ENCODE results near the gene NLRP5.

GRCh38 chr19:56101746-56102535 lies 115.4 kb downstream of the NLRP5 start:
- TF ChIP-seq, protein P1, sequence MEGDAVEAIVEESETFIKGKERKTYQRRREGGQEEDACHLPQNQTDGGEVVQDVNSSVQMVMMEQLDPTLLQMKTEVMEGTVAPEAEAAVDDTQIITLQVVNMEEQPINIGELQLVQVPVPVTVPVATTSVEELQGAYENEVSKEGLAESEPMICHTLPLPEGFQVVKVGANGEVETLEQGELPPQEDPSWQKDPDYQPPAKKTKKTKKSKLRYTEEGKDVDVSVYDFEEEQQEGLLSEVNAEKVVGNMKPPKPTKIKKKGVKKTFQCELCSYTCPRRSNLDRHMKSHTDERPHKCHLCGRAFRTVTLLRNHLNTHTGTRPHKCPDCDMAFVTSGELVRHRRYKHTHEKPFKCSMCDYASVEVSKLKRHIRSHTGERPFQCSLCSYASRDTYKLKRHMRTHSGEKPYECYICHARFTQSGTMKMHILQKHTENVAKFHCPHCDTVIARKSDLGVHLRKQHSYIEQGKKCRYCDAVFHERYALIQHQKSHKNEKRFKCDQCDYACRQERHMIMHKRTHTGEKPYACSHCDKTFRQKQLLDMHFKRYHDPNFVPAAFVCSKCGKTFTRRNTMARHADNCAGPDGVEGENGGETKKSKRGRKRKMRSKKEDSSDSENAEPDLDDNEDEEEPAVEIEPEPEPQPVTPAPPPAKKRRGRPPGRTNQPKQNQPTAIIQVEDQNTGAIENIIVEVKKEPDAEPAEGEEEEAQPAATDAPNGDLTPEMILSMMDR (IDR thresholded peaks at IDR 0.05), result no peak
- no peak for TF ChIP-seq POLR2A (IDR thresholded peaks at IDR 0.05; ENCODE audit: low read depth)

All from esophagus muscularis mucosa (tissue), 3 donors.